GM18861 (cell line): ENCODE data around the gene PAFAH2.
"Not testable (repeated sequence)": the region's sequence is repeated elsewhere in the genome, so short reads cannot be mapped to it uniquely, and the experiment has no call there.

Experiments used
- ATAC-seq: cut with Tn5 transposase; IDR thresholded peaks from one replicate; pipeline ENCODE4 v1.9.1; 2021; ENCODE audit not compliant: unreplicated experiment

The PAFAH2 gene

GRCh38 chr1:25989440-25990234, 8.2 kb downstream of the PAFAH2 start:
- ATAC-seq: no peak

- no peak for ATAC-seq
Measured at GRCh38 chr1:25987951-25988350, 9.9 kb downstream of the PAFAH2 start.

GRCh38 chr1:25986773-25987172, 11.1 kb downstream of the PAFAH2 start:
- not testable (repeated sequence) for ATAC-seq

- no peak for ATAC-seq
Measured at GRCh38 chr1:25985670-25986069, 12.2 kb downstream of the PAFAH2 start.

- no peak for ATAC-seq
Measured at GRCh38 chr1:25985171-25985570, 12.7 kb downstream of the PAFAH2 start.

- ATAC-seq: no peak
Measured at GRCh38 chr1:25979210-25979609, 18.7 kb downstream of the PAFAH2 start.

GRCh38 chr1:25978403-25978802, 19.5 kb downstream of the PAFAH2 start:
- no peak for ATAC-seq

GRCh38 chr1:25977801-25978200, 20.1 kb downstream of the PAFAH2 start:
- ATAC-seq: no peak

- ATAC-seq: no peak
Measured at GRCh38 chr1:25973610-25974321, 24.1 kb downstream of the PAFAH2 start.

GRCh38 chr1:25971811-25972180, 26.1 kb downstream of the PAFAH2 start:
- no peak for ATAC-seq

GRCh38 chr1:25971066-25971810, 26.6 kb downstream of the PAFAH2 start:
- no peak for ATAC-seq

GRCh38 chr1:25967308-25967707, 30.6 kb downstream of the PAFAH2 start:
- ATAC-seq: no peak

GRCh38 chr1:25959611-25960010, 38.3 kb downstream of the PAFAH2 start:
- ATAC-seq: no peak

GRCh38 chr1:25958465-25958864, 39.4 kb downstream of the PAFAH2 start:
- no peak for ATAC-seq

- ATAC-seq: no peak
Measured at GRCh38 chr1:25955553-25955952, 42.3 kb downstream of the PAFAH2 start.

GRCh38 chr1:25954282-25954938, 43.5 kb downstream of the PAFAH2 start:
- ATAC-seq: no peak

- no peak for ATAC-seq
Measured at GRCh38 chr1:25952841-25953401, 44.9 kb downstream of the PAFAH2 start.

GRCh38 chr1:25948641-25949040, 49.2 kb downstream of the PAFAH2 start:
- no peak for ATAC-seq

GRCh38 chr1:25947027-25947426, 50.8 kb downstream of the PAFAH2 start:
- ATAC-seq: no peak

- ATAC-seq: no peak
Measured at GRCh38 chr1:25945761-25946160, 52.1 kb downstream of the PAFAH2 start.

- no peak for ATAC-seq
Measured at GRCh38 chr1:25944986-25945385, 52.9 kb downstream of the PAFAH2 start.
